SK-N-SH (cell line): Measurements from ENCODE around the gene ZNF747. TPM values are rescaled to one million over a fixed set of nuclear protein-coding genes. Genes with fewer than 3 reads are reported as not detected.

Source experiments
- CTCF ChIA-PET: fragments of 300-600, 350-600 bp; formaldehyde crosslinking; extraction: SDS; loops from one replicate; lab custom pipeline; 2021; lab: Yijun Ruan, JAX
- POLR2A ChIA-PET: fragments of 350-600 bp; sonication (Branson Sonifier 250); formaldehyde crosslinking; extraction: SDS; loops from one replicate; lab custom pipeline; 2020; ENCODE audit warnings: antibody characterized with exemption, inconsistent platforms; lab: Yijun Ruan, JAX
- DNase-seq: peaks from one replicate; pipeline ENCODE4 v3.0.0; 2012
- H2AFZ ChIP-seq: fragments of 200-600 bp; sonication (generic); 2 replicates; pipeline ENCODE4 v1.8.1; 2016; ENCODE audit warnings: antibody characterized with exemption, mild to moderate bottlenecking, low read depth
- H3F3A ChIP-seq: fragments of 200-600 bp; sonication (generic); replicated peaks from 2 replicates; pipeline ENCODE3; 2016; ENCODE audit warnings: antibody characterized with exemption, mild to moderate bottlenecking; ENCODE audit not compliant: insufficient read depth
- H3K27ac ChIP-seq, 2 experiments: fragments of 200-500 bp in 1 of 2; fragments of 200-600 bp in 1 of 2; sonication (Bioruptor generic) in 1 of 2; sonication (generic), shearing (Covaris generic) in 1 of 2; 2 replicates each; pipeline versions ENCODE4 v1.5.1 to v1.6.1; 2014 to 2016; ENCODE audit warnings: low read depth in 2 of 2, inconsistent platforms in 1 of 2, low read length in 1 of 2, mild to moderate bottlenecking in 1 of 2, mixed read lengths in 1 of 2
- H3K27me3 ChIP-seq: fragments of 200-600 bp; sonication (generic), shearing (Covaris generic); 2 replicates; pipeline ENCODE4 v1.6.1; 2016; ENCODE audit warnings: mixed run types; ENCODE audit not compliant: insufficient read depth
- H3K36me3 ChIP-seq, 2 experiments: fragments of 200-500 bp in 1 of 2; fragments of 200-600 bp in 1 of 2; sonication (Bioruptor generic) in 1 of 2; sonication (generic) in 1 of 2; replicated peaks in 1 of 2; 2 replicates each; pipeline versions ENCODE3 to v1.5.1; 2014 to 2016; ENCODE audit warnings: low read length in 1 of 2, mild to moderate bottlenecking in 1 of 2; ENCODE audit not compliant: insufficient read depth in 2 of 2, control insufficient read depth in 1 of 2
- H3K4me1 ChIP-seq, 2 experiments: fragments of 200-500 bp in 1 of 2; fragments of 200-600 bp in 1 of 2; sonication (Bioruptor generic) in 1 of 2; sonication (generic), shearing (Covaris generic) in 1 of 2; 2 replicates each; pipeline versions ENCODE4 v1.5.1 to v1.6.1; 2014 to 2016; ENCODE audit warnings: low read depth in 1 of 2, low read length in 1 of 2, mixed run types in 1 of 2; ENCODE audit not compliant: insufficient read depth in 2 of 2, control insufficient read depth in 1 of 2
- H3K4me2 ChIP-seq: fragments of 200-600 bp; sonication (generic), shearing (Covaris generic); 2 replicates; pipeline ENCODE4 v1.6.1; 2017; ENCODE audit warnings: mixed run types
- H3K4me3 ChIP-seq, 2 experiments: fragments of 200-500 bp in 1 of 2; fragments of 200-600 bp in 1 of 2; sonication (Bioruptor generic) in 1 of 2; sonication (generic), shearing (Covaris generic) in 1 of 2; 2 replicates each; pipeline versions ENCODE4 v1.5.1 to v1.8.1; 2014 to 2016; ENCODE audit warnings: low read depth in 2 of 2, inconsistent platforms in 1 of 2, low read length in 1 of 2, mild to moderate bottlenecking in 1 of 2, mixed read lengths in 1 of 2, moderate library complexity in 1 of 2
- H3K79me2 ChIP-seq: fragments of 200-600 bp; sonication (generic); 2 replicates; pipeline ENCODE4 v1.8.1; 2017; ENCODE audit warnings: mild to moderate bottlenecking; ENCODE audit not compliant: insufficient read depth
- H3K9ac ChIP-seq: fragments of 200-600 bp; sonication (generic); 2 replicates; pipeline ENCODE4 v1.6.1; 2017; ENCODE audit warnings: mixed run types
- H3K9me2 ChIP-seq: fragments of 200-600 bp; sonication (generic); 2 replicates; pipeline ENCODE4 v1.6.1; 2017; ENCODE audit warnings: mixed run types
- H3K9me3 ChIP-seq: fragments of 200-600 bp; sonication (generic); 2 replicates; pipeline ENCODE4 v1.6.1; 2017; ENCODE audit warnings: mixed run types, mild to moderate bottlenecking, moderate library complexity
- H4K20me1 ChIP-seq: fragments of 200-600 bp; sonication (generic); 2 replicates; pipeline ENCODE4 v1.6.1; 2017; ENCODE audit warnings: mild to moderate bottlenecking, mixed run types; ENCODE audit not compliant: insufficient read depth
- CHD2 ChIP-seq: fragments of 150-350 bp; IDR thresholded peaks from 2 replicates; pipeline ENCODE4 v1.6.1; 2018; ENCODE audit warnings: low read length; ENCODE audit not compliant: partially characterized antibody
- EP300 ChIP-seq, 2 experiments: IDR thresholded peaks; 2 replicates each; pipeline versions ENCODE4 v1.4.0 to v1.6.1; 2012; ENCODE audit warnings: borderline replicate concordance in 1 of 2, low read depth in 1 of 2, low read length in 1 of 2
- EZH2phosphoT487 ChIP-seq: fragments of 200-600 bp; sonication (generic); IDR thresholded peaks from 2 replicates; pipeline ENCODE4 v1.6.1; 2017; ENCODE audit warnings: low read depth, mixed run types, mild to moderate bottlenecking, antibody characterized with exemption, moderate library complexity, borderline replicate concordance
- FOXJ3 ChIP-seq: sonication (generic); formaldehyde crosslinking; IDR thresholded peaks from 2 replicates; pipeline ENCODE4 v1.5.1; 2020; ENCODE audit warnings: mild to moderate bottlenecking, missing genetic modification reagents
- GABPA ChIP-seq: IDR thresholded peaks from 2 replicates; pipeline ENCODE4 v1.4.0; 2012; ENCODE audit warnings: low read depth, mild to moderate bottlenecking
- IRF3 ChIP-seq: fragments of 150-350 bp; IDR thresholded peaks from 2 replicates; pipeline ENCODE4 v1.6.1; 2016; ENCODE audit warnings: mild to moderate bottlenecking, low read depth, low read length
- JUND ChIP-seq: IDR thresholded peaks from 2 replicates; pipeline ENCODE4 v1.4.0; 2012
- MAX ChIP-seq: IDR thresholded peaks from 2 replicates; pipeline ENCODE4 v1.4.0; 2012; ENCODE audit warnings: low read depth
- PBX3 ChIP-seq: IDR thresholded peaks from 2 replicates; pipeline ENCODE4; 2012
- TCF12 ChIP-seq: IDR thresholded peaks from 2 replicates; pipeline ENCODE4 v1.4.0; 2012
- TEAD4 ChIP-seq: IDR thresholded peaks from 2 replicates; pipeline ENCODE4 v1.4.0; 2012; ENCODE audit warnings: mild to moderate bottlenecking, borderline replicate concordance; ENCODE audit not compliant: insufficient read depth
- YY1 ChIP-seq: IDR thresholded peaks from 2 replicates; pipeline ENCODE4 v1.4.0; 2012; ENCODE audit warnings: low read depth, mild to moderate bottlenecking
- WGBS: methylation state at CpG from one replicate; pipeline ENCODE4 v1.1.6; 2017; ENCODE audit warnings: low lambda C conversion rate; 5-methylcytosine and 5-hydroxymethylcytosine counted together
- polyA plus RNA-seq, 3 experiments: library from polyadenylated mRNA; depleted of rRNA; stranded (reverse); fragments of >200 nt; gene quantifications; 2 replicates each; pipeline ENCODE4 v1.2.3, GENCODE V29; 2012

The ZNF747 gene
- polyA plus RNA-seq, 1 of the 3 experiments (the other 2 are of a cell fraction): 5.8 TPM

GRCh38 chr16:30511509-30511908, 23.1 kb downstream of the ZNF747 start:
- Histone ChIP-seq H3F3A (no peaks in the 10 kb centered on the region), H3K27me3 (no peaks in the 10 kb centered on the region), H3K9ac (no peak overlapping the region), H3K36me3 (no peaks in the 10 kb centered on the region), H3K79me2 (no peaks in the 10 kb centered on the region), H4K20me1 (no peaks in the 10 kb centered on the region), H3K4me2 (no peak overlapping the region), H2AFZ (no peak overlapping the region), H3K4me3 (no peak overlapping the region), H3K9me2 (no peaks in the 10 kb centered on the region), H3K4me1 (no peaks in the 10 kb centered on the region), H3K9me3 (no peaks in the 10 kb centered on the region), H3K27ac (no peak overlapping the region)
- DNase-seq: no peak
- 63% methylated on average over 3 of the region's 3 CpGs for whole genome bisulfite sequencing
- ChIA-PET POLR2A (no interaction called here), CTCF (interaction anchor here (0.7 to 1.3 kb wide), 2 partner anchors 16 to 62 kb away, joined by 4 to 5 read pairs; no protein-coding TSS in a partner anchor)
- no peak for TF ChIP-seq FOXJ3 (CRISPR knock-in tag)
- TF ChIP-seq MAX: no peak
- no peak for TF ChIP-seq EZH2phosphoT487
- no peak for TF ChIP-seq TCF12

- no peak overlapping the region for H3K9ac ChIP-seq
- no peaks in the 10 kb centered on the region for H4K20me1 ChIP-seq
- H3K9me2 ChIP-seq: no peaks in the 10 kb centered on the region
- TF ChIP-seq YY1: no peak
- no peak for TF ChIP-seq CHD2
- no peak for TF ChIP-seq GABPA
- TF ChIP-seq PBX3: no peak
- TF ChIP-seq EP300 (IDR thresholded peaks at IDR 0.05; ENCODE audit: borderline replicate concordance in 1 of 2, low read depth in 1 of 2, low read length in 1 of 2): no peak
- TF ChIP-seq JUND: no peak
- no peak for TF ChIP-seq TEAD4
- no peak for TF ChIP-seq IRF3
- H3K79me2 ChIP-seq: no peaks in the 10 kb centered on the region
- H3K27me3 ChIP-seq: no peaks in the 10 kb centered on the region
- ChIA-PET CTCF (interaction anchor here (0.6 to 1.3 kb wide), 3 partner anchors 17 to 61 kb away, joined by 4 to 5 read pairs (median 4); no protein-coding TSS in a partner anchor), POLR2A (no interaction called here)
- H3F3A ChIP-seq: no peaks in the 10 kb centered on the region
- H3K9me3 ChIP-seq: no peaks in the 10 kb centered on the region
- H3K27ac ChIP-seq: no peak overlapping the region
- H3K4me1 ChIP-seq: no peaks in the 10 kb centered on the region
- no peak overlapping the region for H2AFZ ChIP-seq
- no peak overlapping the region for H3K4me2 ChIP-seq
- H3K36me3 ChIP-seq: no peaks in the 10 kb centered on the region
- WGBS: 81% methylated on average over 3 of the region's 4 CpGs
- DNase-seq: no peak
- no peak overlapping the region for H3K4me3 ChIP-seq
Observed at GRCh38 chr16:30510376-30510938, 24.2 kb downstream of the ZNF747 start.
